ENCODE data around the gene PINK1.
A peak's percentile ranks its signal among the peaks of the same experiment; 100 is the strongest.

The PINK1 gene

DNA sequence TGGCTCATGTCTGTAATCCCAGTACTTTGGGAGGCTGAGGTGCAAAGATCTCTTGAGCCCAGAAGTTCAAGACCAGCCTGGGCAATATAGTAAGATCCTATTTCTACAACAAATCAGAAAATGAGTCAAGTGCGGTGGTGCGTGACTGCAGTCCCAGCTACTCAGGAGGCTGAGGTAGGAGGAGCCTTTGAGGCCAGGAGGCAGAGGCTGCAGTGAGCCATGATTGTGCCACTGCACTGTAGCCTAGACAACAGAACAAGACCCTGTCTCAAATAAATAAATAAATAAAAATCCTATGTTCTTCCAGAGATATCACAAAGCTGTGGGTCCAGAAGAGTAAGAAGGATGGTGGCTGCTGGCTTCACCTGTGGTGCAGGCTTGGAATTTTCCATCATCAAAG is 22.3 kb upstream of the PINK1 start:
- no peak for DNase-seq (ENCODE audit: low read depth in 3 of 3)

DNA sequence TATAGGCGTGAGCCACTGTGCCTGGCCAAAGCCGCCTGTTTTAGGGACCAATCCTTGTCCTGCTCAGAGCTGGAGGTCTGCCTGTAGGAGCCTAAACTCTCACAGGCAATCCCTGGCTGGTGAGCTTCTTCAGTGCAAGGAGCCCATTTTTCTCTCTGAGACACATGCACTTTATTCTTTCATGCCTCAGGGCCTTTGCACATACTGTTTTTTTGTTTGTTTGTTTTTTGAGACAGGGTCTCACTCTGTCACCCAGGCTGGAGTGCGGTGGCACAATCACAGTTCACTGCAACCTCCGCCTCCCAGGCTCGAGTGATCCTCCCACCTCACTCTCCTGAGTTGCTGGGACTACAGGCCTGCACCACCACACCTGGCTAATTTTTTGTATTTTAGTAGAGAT is 21.6 kb upstream of the PINK1 start:
- DNase-seq (ENCODE audit: low read depth in 3 of 3), result no peak

DNA sequence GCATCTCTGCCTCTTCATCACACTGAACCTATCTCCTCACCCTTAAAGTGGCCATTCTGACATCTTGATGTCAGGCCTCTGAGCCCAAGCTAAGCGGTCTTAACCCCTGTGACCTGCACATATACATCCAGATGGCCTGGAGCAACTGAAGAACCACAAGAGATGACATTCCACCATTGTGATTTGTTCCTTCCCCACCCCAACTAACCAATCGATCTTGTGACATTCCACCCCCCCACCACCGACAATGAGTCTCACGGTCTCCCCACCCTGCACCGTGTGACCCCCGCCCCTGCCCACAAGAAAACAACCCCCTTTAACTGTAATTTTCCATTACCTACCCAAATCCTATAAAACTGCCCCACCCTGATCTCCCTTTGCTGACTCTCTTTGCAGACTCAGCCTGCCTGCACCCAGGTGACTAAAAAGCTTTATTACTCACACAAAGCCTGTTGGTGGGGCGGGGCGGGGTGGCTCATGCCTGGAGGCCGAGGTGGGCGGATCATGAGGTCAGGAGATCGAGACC is 21.0 kb upstream of the PINK1 start:
- no peak for DNase-seq (ENCODE audit: low read depth in 3 of 3)

DNA sequence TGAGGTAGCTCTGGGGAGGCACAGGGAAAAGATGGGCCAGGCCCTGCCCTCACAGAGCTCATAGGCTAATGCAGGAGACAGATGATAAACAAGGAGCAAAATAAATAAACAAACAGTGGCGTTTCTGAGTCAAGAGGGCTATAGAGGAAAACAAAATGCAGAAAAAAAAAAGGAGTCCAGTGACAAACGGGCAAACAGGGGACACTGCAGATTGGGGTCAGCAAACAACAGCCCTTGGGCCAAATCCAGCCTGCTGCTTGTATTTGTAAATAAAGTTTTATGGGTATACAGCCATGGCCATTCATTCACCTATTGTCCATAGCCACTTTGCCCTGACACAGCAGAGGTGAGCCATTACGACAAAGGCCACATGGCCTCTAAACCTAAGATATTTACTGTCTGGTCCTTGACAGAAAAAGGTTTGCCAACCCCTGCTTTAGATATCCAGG is 19.1 kb upstream of the PINK1 start:
- DNase-seq (ENCODE audit: low read depth in 3 of 3), result no peak

DNA sequence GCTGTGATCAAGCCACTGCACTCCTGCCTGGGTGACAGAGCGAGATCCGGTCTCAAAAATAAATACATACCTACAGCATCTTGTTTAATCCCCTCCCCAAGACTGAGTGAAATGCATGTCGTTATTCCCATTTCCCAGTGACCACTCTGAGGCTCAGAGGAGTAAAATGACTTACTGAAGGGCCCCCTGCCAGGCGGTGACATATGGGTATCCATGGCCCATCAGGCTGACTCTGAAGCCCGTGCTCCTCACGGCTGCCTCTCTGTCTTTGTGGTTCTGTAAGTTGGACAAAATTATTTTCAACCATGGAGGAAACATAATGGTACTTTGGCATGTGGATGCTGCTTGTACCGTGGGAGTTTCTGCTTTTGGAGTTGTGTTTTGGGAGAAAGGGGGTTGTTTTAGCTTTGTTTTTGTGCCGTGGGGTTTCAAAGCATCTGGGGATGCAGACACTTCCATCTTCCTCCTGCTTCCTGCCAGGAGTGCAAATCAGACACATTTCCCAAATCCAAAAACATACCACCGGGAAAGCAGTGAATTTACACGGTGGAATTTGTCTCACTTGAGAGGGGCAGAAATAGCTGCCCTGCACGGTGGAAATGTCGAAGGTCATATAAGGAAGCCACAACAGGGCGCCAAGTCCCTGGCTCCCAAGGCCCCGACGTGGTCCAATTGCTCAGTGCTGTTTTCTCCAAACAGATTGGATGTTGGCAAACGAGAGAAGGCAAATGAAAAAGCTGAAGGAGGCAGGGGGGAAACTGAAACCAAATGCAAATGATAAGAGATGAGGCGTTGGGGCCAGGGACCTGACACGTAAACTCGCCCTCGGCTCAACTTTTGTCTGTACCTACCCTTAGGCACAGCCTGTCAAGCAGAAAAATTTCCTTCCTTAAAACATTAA is 17.1 kb upstream of the PINK1 start:
- DNase-seq (ENCODE audit: low read depth in 3 of 3), result no peak

DNA sequence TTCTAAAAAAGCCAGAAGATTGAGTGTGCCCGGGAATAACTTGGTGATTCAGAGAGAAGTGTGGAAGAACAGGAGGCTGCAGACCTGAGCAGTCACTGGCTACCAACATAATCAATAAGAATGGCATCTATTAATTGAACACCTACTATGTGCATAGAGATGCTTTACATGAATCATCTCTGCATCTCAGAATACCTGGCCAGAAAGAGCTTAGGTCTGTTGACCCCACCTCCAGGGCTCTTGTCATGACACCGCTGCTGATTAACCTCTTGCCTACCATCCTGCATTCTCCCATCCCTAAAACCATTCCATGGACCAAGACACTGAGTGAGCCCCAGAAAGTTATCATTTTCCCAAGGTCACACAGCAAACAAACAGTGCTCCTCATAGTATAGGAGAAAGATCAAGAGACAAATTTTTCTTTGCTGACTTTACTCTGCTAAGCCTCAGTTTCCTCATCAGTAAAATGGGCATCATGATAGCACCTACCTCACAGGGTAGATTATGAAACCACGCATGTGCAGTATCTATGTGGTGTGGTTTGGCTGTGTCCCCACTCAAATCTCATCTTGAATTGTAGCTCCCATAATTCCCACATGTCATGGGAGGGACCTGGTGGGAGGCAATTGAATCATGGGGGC is 16.3 kb upstream of the PINK1 start:
- no peak for DNase-seq (ENCODE audit: low read depth in 3 of 3)

DNA sequence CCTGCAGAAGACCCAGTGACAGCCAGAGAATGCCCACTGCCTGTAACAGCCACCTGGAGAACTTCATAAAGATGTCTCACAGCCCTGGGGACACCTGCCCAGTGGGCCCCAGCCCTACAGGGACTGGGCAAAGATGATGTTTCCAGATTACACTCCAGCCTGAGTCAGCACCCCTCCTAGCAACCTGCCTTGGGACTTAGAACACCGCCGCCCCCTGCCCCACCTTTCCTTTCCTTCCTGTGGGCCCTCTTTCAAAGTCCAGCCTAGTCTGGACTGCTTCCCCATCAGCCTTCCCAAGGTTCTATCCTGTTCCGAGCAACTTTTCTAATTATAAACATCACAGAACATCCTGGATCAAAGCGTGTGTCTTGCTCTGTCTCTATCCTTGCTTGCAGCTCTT is 14.7 kb upstream of the PINK1 start:
- no peak for DNase-seq (ENCODE audit: low read depth in 3 of 3)

DNA sequence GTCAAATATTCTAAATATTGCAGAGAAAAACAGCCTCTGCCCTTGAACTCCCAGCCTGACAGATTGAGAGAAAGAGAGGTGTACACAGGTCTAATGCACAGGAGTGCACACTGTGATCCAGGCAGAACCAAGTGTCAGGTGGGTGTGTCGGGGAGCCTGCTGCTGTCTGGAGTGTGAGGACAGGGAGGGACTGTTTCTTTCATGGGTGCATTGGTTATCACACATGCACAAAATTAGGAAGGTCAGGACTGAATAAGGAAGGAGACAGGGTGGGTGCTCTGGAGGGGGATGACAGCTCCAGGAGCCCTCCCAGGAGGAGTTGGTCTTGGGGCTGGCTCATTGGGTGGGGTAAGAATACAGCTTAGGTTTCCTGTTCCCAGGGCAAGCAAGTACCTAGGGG is 13.3 kb upstream of the PINK1 start:
- DNase-seq (ENCODE audit: low read depth in 3 of 3), result no peak

DNA sequence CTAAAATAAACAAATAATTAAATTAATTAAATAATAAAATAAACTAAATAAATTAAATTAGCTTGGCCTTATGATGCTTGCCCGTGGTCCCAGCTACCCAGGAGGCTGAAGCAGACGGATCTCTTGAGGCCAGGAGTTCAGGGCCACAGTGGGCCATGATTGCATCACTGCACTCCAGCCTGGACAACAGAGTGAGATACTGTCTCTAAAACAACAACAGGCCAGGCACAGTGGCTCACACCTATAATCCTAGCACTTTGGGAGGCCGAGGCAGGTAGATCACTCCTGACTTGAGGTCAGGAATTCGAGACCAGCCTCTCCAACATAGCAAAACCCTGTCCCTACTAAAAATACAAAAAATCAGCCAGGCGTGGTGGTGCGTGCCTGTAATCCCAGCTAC is 12.2 kb upstream of the PINK1 start:
- no peak for DNase-seq (ENCODE audit: low read depth in 3 of 3)

DNA sequence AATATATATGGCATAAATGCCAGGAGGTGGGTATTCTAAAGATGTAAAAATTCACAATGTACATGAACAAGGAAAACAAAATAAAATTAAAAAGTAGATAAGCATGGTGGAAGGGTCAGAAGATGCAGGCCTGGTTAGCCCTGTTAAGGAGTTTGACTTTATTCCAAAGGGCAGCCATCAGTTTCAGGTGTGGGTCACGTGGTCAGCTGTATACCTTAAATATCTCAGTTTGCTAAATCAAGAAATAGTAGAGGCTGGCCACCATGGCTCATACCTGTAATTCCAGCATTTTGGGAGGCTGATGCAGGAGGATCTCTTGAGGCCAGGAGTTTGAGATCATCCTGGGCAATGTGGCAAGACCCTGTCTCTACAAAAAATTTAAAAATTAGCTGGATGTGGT is 8.5 kb upstream of the PINK1 start:
- DNase-seq (ENCODE audit: low read depth in 3 of 3), result no peak

DNA sequence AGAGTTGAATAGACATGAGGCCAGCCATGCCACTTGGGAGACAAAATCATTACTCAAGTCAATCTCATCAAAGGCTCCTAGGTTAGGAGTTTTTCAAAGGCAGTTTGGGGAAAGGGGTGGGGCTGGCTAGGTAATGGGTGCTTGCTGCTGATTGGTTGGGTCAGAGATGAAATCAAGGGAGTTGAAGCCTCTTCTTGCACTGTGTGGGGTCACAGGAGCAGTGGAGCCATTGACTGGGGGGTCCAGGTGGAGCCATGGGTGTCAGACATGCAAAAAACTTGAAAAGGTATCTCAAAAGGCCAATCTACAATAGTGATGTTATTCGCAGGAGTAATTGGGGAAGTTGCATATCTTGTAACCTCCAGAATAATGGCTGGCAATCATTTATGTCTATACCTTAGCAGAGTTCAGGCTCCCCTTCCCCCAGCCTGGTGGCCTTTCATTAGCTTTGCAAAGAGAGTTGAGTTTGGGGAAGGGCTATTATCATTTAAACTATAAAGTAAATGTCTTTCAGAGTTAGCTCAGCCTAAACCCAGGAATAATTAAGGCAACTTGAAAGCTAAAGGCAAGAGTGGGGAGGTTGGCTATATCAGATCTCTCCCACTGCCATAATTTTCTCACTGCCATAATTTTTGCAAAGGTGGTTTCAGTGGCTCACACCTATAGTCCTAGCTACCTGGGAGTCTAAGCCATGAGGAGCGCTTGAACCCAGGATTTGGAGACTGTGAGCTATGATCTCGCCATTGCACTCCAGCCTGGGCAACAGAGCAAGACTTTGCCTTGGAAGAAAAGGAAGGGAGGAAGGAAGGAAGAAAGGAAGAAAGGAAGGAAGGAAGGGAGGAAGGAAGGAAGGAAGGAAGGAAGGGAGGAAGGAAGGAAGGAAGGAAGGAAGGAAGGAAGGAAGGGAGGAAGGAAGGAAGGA is 7.8 kb upstream of the PINK1 start:
- no peak for DNase-seq (ENCODE audit: low read depth in 3 of 3)

DNA sequence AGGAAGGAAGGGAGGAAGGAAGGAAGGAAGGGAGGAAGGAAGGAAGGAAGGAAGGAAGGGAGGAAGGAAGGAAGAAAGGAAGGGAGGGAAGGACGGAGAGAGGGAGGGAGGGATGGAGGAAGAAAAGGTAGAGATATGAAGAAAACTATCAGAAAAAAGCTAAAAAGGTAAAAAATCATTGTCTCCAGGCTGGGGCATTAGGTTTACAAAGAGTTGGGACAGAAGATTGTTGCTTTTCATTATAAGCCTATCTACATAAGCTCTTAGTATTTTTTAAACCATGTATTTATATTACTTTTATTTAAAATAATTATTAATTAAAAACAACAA is 7.2 kb upstream of the PINK1 start:
- DNase-seq (ENCODE audit: low read depth in 3 of 3), result no peak

DNA sequence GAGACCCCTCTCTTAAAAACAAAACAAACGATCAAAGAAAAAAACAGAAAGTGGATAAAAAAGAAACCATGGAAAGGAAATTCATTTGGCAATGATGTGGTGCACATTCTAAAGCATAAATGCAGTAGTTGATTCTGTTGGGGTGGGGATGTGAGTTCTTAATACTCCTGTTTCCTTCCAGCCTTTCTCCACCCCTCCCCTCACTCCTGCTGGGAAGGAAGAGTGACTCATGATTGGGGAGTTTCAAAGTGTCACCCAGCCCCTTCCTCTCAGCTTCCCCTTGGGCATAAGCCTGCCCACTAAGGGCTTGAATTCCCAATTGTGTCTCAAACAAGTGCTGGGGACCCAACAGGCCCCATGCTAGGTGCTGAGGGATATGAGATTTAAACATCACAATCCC is 6.7 kb upstream of the PINK1 start:
- no peak for DNase-seq (ENCODE audit: low read depth in 3 of 3)

DNA sequence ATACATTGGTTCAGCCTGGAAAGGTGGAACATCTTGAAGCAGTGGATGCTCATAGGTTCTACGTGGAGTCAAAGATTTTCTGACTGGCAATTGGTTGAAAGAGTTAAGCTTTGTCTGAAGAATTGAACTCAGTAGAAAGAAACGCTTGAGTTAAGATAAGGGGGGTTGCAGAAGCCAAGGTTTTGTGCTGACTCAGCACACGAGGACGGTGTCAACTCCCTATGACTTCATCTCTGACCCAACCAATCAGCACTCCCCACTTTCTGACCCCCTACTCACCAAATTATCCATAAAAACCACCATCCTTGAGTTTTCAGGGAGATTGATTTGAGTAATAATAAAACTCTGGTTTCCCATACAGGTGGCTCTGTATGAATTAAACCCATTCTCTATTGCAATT is 2.5 kb upstream of the PINK1 start:
- no peak for DNase-seq (ENCODE audit: low read depth in 3 of 3)

DNA sequence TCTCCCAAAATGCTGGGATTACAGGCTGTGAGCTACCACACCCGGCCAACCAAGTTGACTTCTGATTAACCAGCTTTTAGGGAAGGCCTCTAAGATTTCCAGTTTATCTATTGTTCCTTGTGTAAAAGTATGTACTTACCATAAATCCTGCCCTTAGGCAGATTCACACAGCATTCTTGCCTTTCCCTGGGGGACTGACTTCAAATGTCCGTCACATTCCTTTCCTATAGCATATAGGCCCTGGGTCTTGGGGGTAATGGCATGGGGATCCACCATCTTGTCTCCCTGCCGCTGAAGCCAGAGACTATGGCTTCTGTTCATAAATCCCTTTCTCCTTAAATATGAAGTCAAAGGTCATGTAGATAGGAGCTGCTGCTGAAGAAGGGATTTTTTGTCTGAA is 872 bp upstream of the PINK1 start:
- DNase-seq (ENCODE audit: low read depth in 3 of 3), result no peak

DNA sequence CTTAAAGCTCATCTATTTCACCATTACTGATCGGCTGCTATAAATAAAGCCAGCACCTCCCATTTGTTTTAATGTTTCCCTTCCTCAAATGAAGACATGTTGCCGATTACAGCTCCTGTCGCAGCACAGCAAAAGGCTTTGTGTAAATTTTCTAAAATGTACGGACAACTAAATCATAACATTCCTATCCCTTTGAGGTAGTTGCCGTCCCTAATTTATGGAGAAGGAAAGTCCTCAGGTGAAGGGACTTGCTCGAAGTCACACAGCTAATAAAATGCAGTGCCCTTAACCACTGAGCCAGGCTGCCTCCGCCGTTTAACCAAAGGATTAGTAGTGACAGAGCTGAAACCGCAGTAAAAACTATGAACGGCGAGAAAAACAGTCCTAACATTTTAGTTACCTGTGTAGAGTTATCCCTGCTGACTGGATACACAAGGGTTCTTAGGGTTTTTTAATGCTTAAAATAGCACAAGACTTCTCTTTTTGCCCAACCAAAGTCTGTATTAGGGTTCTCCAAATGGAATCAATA is 871 bp downstream of the PINK1 start:
- peak in 1 of 3 donors; percentile 11 for DNase-seq (ENCODE audit: low read depth in 3 of 3)

DNA sequence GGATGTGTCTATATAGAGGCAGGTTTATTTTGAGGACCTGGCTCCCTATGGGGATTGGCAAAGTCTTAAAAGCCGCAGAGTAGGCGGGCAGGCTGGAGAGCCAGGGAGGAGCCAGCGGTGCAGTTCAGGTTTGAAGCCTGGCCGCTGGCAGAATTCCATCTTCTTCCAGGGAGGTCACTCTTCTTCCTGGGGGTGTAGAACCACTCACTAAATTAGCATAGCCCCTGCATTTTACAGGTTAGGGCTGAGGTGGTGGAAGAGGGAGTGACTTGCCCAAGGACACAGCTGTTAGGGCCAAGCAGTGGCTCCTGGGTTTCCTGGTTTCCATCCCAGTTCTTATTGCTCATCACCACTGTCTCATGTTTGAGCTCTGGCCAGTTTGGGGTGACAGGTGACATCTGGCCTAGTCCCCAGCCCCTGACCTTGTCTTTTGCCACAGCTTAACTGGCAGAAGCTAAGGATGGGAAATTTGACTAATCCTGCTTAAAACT is 1.4 kb downstream of the PINK1 start:
- no peak for DNase-seq (ENCODE audit: low read depth in 3 of 3)

DNA sequence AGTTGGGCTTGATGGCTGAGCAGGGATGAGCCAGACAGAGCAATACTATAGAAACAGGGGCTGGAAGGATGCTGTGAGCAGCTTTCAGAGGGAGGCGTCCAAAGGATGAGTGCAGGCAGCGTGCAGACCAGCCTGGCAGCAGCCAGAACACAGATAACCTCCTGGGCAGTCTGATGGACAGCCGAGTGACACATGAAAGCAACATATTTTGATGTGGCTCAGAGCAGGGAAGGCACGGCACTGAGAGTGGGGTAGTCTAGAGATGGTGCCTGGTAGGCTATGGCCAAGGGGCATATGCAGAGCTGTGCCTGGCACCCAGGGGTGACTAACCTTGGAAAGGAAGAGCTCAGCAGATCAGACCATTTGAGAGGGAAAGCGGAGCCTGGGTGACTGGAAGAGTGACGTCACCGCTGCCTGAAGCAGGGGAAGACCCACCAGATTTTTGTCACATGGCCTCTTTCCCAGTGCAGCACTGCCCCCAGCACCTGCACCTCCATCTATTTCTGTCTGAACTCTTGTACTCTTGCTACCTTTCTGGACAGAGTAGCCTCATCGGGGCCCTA is 3.6 kb downstream of the PINK1 start:
- DNase-seq (ENCODE audit: low read depth in 3 of 3), result no peak

DNA sequence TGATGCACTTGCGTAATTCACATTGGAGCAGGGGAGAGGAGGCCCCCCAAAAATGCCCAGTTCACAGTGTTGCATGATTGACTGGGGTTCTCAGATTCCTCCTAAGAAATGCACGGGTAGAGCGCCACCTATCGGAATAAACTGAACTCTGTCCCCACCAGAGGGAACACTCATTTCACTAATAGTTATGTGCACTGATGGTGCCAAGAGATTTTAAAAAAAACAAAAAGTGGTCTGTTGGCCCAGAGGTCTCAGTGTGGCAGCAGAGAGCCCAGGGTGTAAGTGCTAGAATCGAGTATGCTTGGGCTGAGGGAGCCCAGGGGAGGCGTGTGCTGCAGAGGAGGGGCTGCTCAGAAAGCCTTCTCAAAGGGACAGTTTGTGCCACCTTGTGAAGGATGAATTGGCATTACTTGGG is 6.9 kb downstream of the PINK1 start:
- peak; percentile 22 to 43 (median 40) for DNase-seq (ENCODE audit: low read depth in 3 of 3)

DNA sequence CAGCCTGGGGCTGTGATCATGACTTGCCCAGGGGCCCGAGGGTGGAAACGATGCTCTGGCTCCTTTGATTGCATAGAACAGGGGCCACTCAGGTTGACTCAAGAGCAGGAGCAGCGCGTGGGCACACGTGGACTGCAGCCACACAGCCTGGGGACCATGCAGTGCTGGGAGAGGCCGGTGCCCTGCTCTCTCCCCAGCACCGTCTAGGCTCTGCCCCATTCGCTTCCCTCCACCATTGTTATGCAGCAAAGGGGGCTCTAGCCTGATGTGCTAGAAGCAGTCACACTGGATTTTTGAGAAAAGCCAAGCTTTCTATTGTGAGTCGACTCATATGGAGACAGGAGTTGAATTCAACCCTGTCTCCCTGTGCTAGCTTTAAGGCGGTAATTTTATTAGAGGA is 8.7 kb downstream of the PINK1 start:
- no peak for DNase-seq (ENCODE audit: low read depth in 3 of 3)

DNA sequence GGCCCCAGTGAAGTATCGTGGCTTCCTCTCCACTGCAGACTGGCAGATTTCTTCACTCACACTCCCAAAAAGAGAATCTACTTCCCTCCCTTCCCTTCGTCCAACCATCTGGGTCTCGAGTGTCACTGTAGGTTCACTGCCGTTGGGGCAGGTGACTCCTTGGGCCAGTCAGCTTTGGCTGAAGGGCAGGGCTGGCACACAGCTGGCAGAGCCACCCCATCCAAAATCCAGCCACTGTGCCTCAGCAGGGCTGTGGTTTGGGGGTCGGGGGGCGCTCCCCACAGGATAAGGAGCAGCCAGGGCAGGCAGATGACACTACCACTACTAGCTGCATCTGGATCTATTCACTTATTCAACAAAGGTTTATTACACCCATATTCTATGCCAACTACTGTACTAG is 9.8 kb downstream of the PINK1 start:
- no peak for DNase-seq (ENCODE audit: low read depth in 3 of 3)
